NCI-H774 (cell line): ENCODE data around the gene KCNH2.
A peak's percentile ranks its signal among the peaks of the same experiment; 100 is the strongest.
"Not testable (repeated sequence)": the region's sequence is repeated elsewhere in the genome, so short reads cannot be mapped to it uniquely, and the experiment has no call there.

Source experiments
- DNase-seq: peaks from one replicate; lab custom pipeline; 2025; lab: John Stamatoyannopoulos, UW

KCNH2 gene, protein sequence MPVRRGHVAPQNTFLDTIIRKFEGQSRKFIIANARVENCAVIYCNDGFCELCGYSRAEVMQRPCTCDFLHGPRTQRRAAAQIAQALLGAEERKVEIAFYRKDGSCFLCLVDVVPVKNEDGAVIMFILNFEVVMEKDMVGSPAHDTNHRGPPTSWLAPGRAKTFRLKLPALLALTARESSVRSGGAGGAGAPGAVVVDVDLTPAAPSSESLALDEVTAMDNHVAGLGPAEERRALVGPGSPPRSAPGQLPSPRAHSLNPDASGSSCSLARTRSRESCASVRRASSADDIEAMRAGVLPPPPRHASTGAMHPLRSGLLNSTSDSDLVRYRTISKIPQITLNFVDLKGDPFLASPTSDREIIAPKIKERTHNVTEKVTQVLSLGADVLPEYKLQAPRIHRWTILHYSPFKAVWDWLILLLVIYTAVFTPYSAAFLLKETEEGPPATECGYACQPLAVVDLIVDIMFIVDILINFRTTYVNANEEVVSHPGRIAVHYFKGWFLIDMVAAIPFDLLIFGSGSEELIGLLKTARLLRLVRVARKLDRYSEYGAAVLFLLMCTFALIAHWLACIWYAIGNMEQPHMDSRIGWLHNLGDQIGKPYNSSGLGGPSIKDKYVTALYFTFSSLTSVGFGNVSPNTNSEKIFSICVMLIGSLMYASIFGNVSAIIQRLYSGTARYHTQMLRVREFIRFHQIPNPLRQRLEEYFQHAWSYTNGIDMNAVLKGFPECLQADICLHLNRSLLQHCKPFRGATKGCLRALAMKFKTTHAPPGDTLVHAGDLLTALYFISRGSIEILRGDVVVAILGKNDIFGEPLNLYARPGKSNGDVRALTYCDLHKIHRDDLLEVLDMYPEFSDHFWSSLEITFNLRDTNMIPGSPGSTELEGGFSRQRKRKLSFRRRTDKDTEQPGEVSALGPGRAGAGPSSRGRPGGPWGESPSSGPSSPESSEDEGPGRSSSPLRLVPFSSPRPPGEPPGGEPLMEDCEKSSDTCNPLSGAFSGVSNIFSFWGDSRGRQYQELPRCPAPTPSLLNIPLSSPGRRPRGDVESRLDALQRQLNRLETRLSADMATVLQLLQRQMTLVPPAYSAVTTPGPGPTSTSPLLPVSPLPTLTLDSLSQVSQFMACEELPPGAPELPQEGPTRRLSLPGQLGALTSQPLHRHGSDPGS

DNA sequence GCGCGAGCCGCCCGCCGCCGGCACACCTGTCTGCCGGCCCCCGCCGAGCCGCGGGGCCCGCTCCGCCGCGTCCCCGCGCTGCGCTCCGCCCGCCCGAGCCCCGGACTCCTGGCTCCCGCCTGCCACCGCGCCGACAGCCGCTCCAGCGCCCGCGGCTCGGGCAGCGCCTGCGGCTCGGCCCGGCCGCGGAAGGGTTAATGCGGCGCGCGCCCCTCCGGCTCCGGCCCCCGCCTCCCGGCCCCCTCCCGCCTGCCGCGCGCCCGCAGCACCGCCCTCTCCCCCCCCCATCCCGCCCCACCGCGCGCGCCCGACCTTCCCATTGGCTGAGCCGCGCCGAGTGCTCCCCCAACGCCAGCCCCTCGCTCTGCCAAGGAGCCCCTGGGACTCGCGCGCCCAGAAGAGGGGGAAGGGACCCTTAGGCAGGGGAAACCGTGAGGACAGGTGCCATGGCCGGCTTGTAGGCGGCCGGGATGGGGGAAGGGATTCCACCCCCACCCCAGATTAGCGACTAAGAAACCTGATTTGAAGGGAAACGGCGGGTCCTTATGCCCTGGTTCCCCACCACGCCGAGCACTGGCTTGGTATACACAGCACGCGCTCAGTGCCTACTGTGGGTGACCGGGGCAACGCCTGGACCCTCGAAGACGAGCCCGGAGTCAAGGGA, at the start of gene KCNH2:
TSS of gene KCNH2 (minus strand) at position 196 of the 664 bp plus-strand sequence. CDS start 408 bp downstream, outside the sequence.
- DNase-seq, result peak; percentile 79

DNA sequence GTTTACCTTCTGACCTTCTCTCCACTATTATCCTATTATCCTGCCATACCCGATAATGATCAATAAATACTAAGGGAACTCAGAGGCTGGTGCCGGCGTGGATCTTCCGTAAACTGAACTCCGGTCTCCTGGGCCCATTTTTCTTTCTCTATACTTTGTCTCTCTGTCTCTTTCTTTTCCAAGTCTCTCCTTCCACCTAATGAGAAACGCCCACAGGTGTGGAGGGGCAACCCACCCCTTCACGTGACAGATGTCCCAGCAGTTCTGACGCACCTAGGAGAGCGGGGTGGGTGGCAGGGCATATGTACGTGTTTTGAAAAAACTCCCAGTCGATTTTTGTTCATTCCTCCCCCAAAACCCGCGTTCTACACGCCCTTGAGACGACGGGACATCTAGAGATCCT, 49.6 kb upstream of the KCNH2 start:
- not testable (repeated sequence) for DNase-seq

DNA sequence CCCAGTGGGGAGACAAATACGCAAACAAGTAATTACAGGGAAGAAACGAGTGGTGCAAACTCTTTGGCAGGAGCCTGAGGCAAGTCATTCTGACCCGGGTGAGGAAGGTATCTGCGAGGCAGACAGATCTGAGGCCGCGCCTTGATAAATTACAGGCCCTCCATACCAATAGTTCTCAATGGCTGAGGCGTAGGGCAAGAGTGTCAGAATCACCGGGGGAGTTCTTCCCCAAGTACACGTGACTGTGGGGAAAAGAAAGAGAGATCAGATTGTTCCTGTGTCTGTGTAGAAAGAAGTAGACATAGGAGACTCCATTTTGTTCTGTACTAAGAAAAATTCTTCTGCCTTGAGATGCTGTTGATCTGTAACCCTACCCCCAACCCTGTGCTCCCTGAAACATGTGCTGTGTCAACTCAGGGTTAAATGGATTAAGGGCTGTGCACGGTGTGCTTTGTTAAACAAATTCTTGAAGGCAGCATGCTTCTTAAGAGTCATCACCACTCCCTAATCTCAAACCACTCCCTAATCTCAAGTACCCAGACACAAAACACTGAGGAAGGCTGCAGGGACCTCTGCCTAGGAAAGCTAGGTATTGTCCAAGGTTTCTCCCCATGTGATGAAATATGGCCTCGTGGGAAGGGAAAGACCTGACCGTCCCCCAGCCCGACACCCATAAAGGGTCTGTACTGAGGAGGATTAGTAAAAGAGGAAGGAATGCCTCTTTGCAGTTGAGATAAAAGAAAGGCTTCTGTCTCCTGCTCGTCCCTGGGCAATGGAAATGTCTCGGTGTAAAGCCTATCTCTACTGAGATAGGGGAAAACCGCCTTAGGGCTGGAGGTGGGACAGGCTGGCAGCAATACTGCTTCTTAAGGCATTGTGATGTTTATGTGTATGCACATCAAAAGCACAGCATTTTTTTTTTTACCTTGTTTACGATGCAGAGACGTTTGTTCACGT, 48.9 kb upstream of the KCNH2 start:
- DNase-seq, result not testable (repeated sequence)

GRCh38 chr7:151025924-151026671, 48.0 kb upstream of the KCNH2 start:
- DNase-seq, result no peak

- DNase-seq, result no peak
Observed at GRCh38 chr7:151024435-151025056, 46.4 kb upstream of the KCNH2 start, which contains the start of gene ATG9B. ATG9B (minus strand) TSS chr7:151024494; CDS start chr7:151024423, 71 bp downstream.

GRCh38 chr7:151023232-151023631, 45.1 kb upstream of the KCNH2 start:
- no peak for DNase-seq

DNA sequence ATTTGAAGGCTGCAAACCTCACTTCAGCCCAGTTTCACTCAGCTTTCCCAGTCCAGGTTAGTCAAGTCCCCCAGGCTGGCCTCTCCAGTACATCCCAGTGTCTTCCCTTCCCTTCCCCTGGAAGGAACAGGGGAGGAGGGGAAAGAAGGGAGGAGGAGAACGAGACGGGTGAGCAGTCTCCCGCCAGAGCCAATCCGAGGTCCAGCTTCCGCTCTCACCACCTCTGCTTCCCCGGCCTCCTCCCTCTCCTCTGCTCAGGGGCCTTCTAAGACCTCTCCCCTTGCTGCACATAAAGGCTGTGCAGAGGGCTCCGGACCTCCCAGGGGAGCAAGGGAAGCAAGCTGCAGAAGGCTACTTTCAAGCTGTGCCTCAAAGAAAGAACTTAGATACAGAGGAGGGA, 42.1 kb upstream of the KCNH2 start:
- DNase-seq, result no peak

DNA sequence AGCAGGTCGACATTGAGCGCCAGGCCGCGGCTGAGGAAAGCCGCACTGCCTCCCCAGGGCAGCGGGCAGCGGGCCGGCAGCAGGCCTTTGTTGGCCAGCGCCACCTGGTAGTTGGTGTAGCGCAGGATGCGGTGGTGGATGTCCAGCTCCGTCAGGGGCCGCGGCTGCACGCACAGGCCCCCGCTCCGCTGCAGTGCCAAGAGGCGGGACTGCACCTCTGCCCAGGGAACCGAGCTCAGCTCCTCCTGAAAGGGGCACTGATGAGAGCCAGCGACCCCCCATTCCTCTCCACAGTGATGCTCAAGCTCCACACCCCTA, 41.0 kb upstream of the KCNH2 start:
- DNase-seq, result no peak

- peak; percentile 45 for DNase-seq
Observed at GRCh38 chr7:151018421-151019129, 40.5 kb upstream of the KCNH2 start.

DNA sequence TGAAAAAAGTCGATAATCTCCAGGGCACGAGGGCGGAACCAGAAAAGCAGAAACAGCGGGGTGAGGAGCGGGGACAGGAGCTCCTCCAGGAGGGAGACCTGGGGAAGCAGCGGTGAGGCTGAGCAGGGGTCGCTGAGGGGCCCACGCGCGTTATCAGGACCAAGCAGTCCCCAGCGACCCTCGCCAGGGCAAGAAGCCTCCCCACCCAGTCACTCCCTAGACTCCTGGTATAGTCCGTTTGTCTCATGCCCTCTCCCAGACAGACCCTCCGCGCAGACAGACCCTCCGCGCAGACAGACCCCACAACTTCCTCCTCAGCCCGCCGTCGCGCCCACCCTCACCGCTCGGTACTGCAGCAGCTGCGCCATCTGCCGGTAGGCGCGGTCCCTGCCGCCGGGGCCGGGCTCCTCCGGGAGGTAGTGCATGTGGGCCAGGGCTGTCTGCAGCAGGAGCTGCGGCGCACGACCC, 39.9 kb upstream of the KCNH2 start:
- DNase-seq, result peak; percentile 29

GRCh38 chr7:151017370-151017952, 39.3 kb upstream of the KCNH2 start:
- no peak for DNase-seq

- no peak for DNase-seq
Observed at GRCh38 chr7:151016942-151017341, 38.8 kb upstream of the KCNH2 start.

GRCh38 chr7:151016505-151016904, 38.4 kb upstream of the KCNH2 start:
- DNase-seq, result no peak

DNA sequence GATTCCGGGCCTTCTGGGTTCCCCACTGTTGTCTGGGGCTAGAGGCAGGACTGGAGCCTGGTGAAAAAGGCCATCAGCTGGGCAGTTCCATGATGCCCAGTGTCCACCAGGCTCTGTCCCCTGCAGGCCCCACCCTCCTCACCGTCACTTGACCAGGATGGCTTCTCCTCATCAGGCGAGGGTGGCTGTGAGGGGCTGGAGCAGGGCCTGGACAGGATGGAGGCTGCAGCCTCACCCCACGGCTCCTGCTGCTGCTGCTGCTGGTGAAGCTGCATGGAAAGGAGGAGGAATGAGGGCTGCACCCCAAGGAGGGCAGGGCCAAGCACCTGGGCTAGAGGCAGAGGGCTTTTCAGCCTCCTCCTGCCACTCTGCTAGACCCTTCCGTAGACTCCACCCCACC, 37.8 kb upstream of the KCNH2 start:
- DNase-seq, result no peak

- DNase-seq, result peak; percentile 6
Observed at GRCh38 chr7:151014950-151015349, 36.8 kb upstream of the KCNH2 start.

DNA sequence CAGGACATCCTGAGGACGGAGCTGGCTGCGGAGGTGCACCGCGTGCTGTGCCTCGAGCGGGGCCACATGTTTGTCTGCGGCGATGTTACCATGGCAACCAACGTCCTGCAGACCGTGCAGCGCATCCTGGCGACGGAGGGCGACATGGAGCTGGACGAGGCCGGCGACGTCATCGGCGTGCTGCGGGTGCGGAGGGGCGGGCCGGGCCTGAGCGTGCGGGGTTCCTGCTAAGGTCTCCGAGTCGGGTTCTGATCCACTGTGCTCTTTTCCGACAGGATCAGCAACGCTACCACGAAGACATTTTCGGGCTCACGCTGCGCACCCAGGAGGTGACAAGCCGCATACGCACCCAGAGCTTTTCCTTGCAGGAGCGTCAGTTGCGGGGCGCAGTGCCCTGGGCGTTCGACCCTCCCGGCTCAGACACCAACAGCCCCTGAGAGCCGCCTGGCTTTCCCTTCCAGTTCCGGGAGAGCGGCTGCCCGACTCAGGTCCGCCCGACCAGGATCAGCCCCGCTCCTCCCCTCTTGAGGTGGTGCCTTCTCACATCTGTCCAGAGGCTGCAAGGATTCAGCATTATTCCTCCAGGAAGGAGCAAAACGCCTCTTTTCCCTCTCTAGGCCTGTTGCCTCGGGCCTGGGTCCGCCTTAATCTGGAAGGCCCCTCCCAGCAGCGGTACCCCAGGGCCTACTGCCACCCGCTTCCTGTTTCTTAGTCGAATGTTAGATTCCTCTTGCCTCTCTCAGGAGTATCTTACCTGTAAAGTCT, 35.8 kb upstream of the KCNH2 start:
- no peak for DNase-seq

DNA sequence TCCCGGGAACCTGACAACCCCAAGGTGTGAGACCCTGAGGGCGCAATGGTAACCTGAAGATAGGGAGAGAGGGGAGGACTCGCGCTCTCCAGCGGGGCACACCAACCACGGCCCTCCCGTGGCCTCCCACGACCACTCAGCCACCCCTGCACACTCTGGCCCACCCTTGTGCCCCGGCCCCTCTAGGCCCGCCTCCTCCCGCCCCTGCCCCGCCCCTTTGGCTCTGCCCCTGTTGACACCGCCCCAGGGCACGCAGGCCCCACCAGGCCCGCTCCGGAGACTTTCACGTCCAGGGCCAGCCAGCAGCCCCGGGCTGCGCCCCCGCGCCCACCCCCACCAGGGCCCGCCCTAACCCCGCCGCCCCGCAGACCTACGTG, 35.2 kb upstream of the KCNH2 start:
- DNase-seq, result no peak

DNA sequence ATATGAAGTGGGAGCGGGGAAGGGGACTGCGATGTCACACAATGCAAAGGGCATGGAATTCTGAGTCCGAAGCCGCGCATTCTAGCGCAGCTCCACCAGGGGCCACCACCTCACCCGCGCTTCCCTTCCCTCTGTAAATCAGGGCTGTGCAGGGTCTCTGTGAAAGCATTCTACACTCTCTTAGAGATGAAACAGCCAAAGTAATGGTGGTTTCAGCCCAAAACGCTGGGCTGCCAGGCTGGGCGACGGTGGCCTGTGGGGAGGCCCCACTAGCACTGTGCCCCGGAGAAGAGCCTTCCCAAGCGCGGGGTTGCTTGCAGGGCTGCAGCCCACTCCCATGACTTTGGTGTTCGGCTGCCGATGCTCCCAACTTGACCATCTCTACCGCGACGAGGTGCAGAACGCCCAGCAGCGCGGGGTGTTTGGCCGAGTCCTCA, 34.8 kb upstream of the KCNH2 start:
- no peak for DNase-seq
